Nephron (organoid): ENCODE measurements around the gene CCNH.

Source experiments
- H3K27ac Mint-ChIP-seq, 3 experiments: 2 replicates each; pipeline ENCODE4 v1.8.0; 2020; ENCODE audit warnings: mixed read lengths in 3 of 3, mild to moderate bottlenecking in 2 of 3, moderate library complexity in 1 of 3
- H3K27me3 Mint-ChIP-seq: 2 replicates; pipeline ENCODE4 v1.8.0; 2021; ENCODE audit warnings: low read depth, mild to moderate bottlenecking, moderate library complexity, mixed read lengths
- H3K36me3 Mint-ChIP-seq: 2 replicates; pipeline ENCODE4 v1.8.0; 2020; ENCODE audit warnings: low read depth, mixed read lengths
- H3K4me1 Mint-ChIP-seq: 2 replicates; pipeline ENCODE4 v1.8.0; 2020; ENCODE audit warnings: mixed read lengths
- H3K4me3 Mint-ChIP-seq, 3 experiments: 2 replicates each; pipeline ENCODE4 v1.8.0; 2020; ENCODE audit warnings: mild to moderate bottlenecking in 3 of 3, mixed read lengths in 3 of 3, moderate library complexity in 2 of 3
- H3K9me3 Mint-ChIP-seq: 2 replicates; pipeline ENCODE4 v1.8.0; 2020; ENCODE audit warnings: mixed read lengths
- CTCF ChIP-seq, 3 experiments: fragments of 200-600 bp; sonication (generic); IDR thresholded peaks; one replicate each; pipeline ENCODE4 v1.5.0; 2021; ENCODE audit warnings: antibody characterized with exemption in 3 of 3; ENCODE audit not compliant: unreplicated experiment in 3 of 3

The CCNH gene

GRCh38 chr5:87390075-87390474, 22.7 kb downstream of the CCNH start:
- Mint-ChIP-seq H3K4me1 (no peaks in the 10 kb centered on the region), H3K36me3 (peaks cover 69% of the 10 kb centered on the region), H3K9me3 (no peaks in the 10 kb centered on the region), H3K27me3 (no peaks in the 10 kb centered on the region), H3K4me3 (no peak overlapping the region), H3K27ac (no peak overlapping the region)
- no peak for TF ChIP-seq CTCF (IDR thresholded peaks at IDR 0.05; ENCODE audit: unreplicated experiment in 3 of 3)

- H3K4me1 Mint-ChIP-seq: no peaks in the 10 kb centered on the region
- no peaks in the 10 kb centered on the region for H3K9me3 Mint-ChIP-seq
- TF ChIP-seq CTCF (IDR thresholded peaks at IDR 0.05; ENCODE audit: unreplicated experiment in 3 of 3): no peak
- H3K27me3 Mint-ChIP-seq: no peaks in the 10 kb centered on the region
- H3K4me3 Mint-ChIP-seq: no peak overlapping the region
- H3K27ac Mint-ChIP-seq: peak overlapping the region in 1 of 3 experiments; percentile 9
- peaks cover 62% of the 10 kb centered on the region for H3K36me3 Mint-ChIP-seq
These were observed 23.3 kb downstream of the CCNH start for GRCh38 chr5:87389296-87390034.

- no peaks in the 10 kb centered on the region for H3K4me1 Mint-ChIP-seq
- peaks cover 68% of the 10 kb centered on the region for H3K36me3 Mint-ChIP-seq
- no peak for TF ChIP-seq CTCF (IDR thresholded peaks at IDR 0.05; ENCODE audit: unreplicated experiment in 3 of 3)
- no peak overlapping the region for H3K4me3 Mint-ChIP-seq
- no peaks in the 10 kb centered on the region for H3K9me3 Mint-ChIP-seq
- peak overlapping the region in 1 of 3 experiments; percentile 53 for H3K27ac Mint-ChIP-seq
- no peaks in the 10 kb centered on the region for H3K27me3 Mint-ChIP-seq
These were observed 24.6 kb downstream of the CCNH start for GRCh38 chr5:87388129-87388528.

- TF ChIP-seq CTCF (IDR thresholded peaks at IDR 0.05; ENCODE audit: unreplicated experiment in 3 of 3): no peak
- Mint-ChIP-seq H3K27ac (no peak overlapping the region), H3K27me3 (no peaks in the 10 kb centered on the region), H3K36me3 (peaks cover 54% of the 10 kb centered on the region), H3K4me3 (no peak overlapping the region), H3K4me1 (no peaks in the 10 kb centered on the region), H3K9me3 (no peaks in the 10 kb centered on the region)
These were observed 26.9 kb downstream of the CCNH start for GRCh38 chr5:87385802-87386201.

GRCh38 chr5:87383216-87383615, 29.5 kb downstream of the CCNH start:
- Mint-ChIP-seq H3K36me3 (peaks cover 58% of the 10 kb centered on the region), H3K4me3 (no peak overlapping the region), H3K27me3 (no peaks in the 10 kb centered on the region), H3K4me1 (no peaks in the 10 kb centered on the region), H3K9me3 (no peaks in the 10 kb centered on the region), H3K27ac (no peak overlapping the region)
- TF ChIP-seq CTCF (IDR thresholded peaks at IDR 0.05; ENCODE audit: unreplicated experiment in 3 of 3): no peak

- H3K36me3 Mint-ChIP-seq: peaks cover 54% of the 10 kb centered on the region
- no peaks in the 10 kb centered on the region for H3K4me1 Mint-ChIP-seq
- H3K9me3 Mint-ChIP-seq: no peaks in the 10 kb centered on the region
- TF ChIP-seq CTCF (IDR thresholded peaks at IDR 0.05; ENCODE audit: unreplicated experiment in 3 of 3): no peak
- no peaks in the 10 kb centered on the region for H3K27me3 Mint-ChIP-seq
- no peak overlapping the region for H3K4me3 Mint-ChIP-seq
- no peak overlapping the region for H3K27ac Mint-ChIP-seq
These were observed 30.5 kb downstream of the CCNH start for GRCh38 chr5:87382224-87382623.
